Esophagus squamous epithelium (tissue), 5 donors: Measurements from ENCODE around the gene TMCC3. TPM values are rescaled to one million over a fixed set of nuclear protein-coding genes. Genes with fewer than 3 reads are reported as not detected.
"Not testable (repeated sequence)": the region's sequence is repeated elsewhere in the genome, so short reads cannot be mapped to it uniquely, and the experiment has no call there.

ENCODE experiments used
- DNase-seq: peaks from one replicate; lab custom pipeline; 2025; lab: John Stamatoyannopoulos, UW
- H3K27ac ChIP-seq, 4 donors: fragments of 200-600 bp; sonication (generic); one replicate each; pipeline ENCODE4 v1.5.1; 2016 to 2019; ENCODE audit warnings: mild to moderate bottlenecking in 1 of 4
- H3K27me3 ChIP-seq, 4 donors: fragments of 200-600 bp; sonication (generic); 1 replicate in 3 of 4; 2 replicates in 1 of 4; pipeline versions ENCODE4 v1.5.1 to v1.6.0; 2017 to 2021; ENCODE audit warnings: antibody characterized with exemption in 1 of 4
- H3K36me3 ChIP-seq, 3 donors: fragments of 200-600 bp; sonication (generic); one replicate each; pipeline ENCODE4 v1.5.1; 2016 to 2019
- H3K4me1 ChIP-seq, 3 donors: fragments of 200-600 bp; sonication (generic); one replicate each; pipeline ENCODE4 v1.5.1; 2017 to 2019
- H3K4me3 ChIP-seq, 4 donors: fragments of 200-600 bp; sonication (generic); 1 replicate in 3 of 4; 2 replicates in 1 of 4; pipeline ENCODE4 v1.5.1; 2016 to 2019; ENCODE audit warnings: mild to moderate bottlenecking in 2 of 4, moderate library complexity in 1 of 4
- H3K9me3 ChIP-seq, 3 donors: fragments of 200-600 bp; sonication (generic); one replicate each; pipeline ENCODE4 v1.5.1; 2016 to 2019
- CTCF ChIP-seq, 6 experiments: fragments of 450-650 bp in 4 of 6; fragments of 200-600 bp in 2 of 6; sonication (generic) in 2 of 6; IDR thresholded peaks; one replicate each; pipeline ENCODE4 v1.5.1; 2016 to 2019; ENCODE audit warnings: antibody characterized with exemption in 6 of 6, mild to moderate bottlenecking in 4 of 6, moderate library complexity in 4 of 6
- POLR2A ChIP-seq, 4 donors: fragments of 450-650 bp; IDR thresholded peaks; one replicate each; pipeline ENCODE4 v1.6.1; 2017; ENCODE audit warnings: antibody characterized with exemption in 4 of 4, mild to moderate bottlenecking in 4 of 4, moderate library complexity in 3 of 4
- WGBS, 2 donors: methylation state at CpG; one replicate each; pipeline ENCODE4 v1.1.5; 2018; 5-methylcytosine and 5-hydroxymethylcytosine counted together
- intact Hi-C: fragments of 100-400 bp; cut with DNase I; formaldehyde crosslinking; loops from one replicate; pipeline ENCODE4 v1.15.0; 2022
- total RNA-seq, 4 donors: library from RNA; depleted of rRNA; stranded (reverse); fragments of >200 nt; gene quantifications; one replicate each; pipeline ENCODE4 v1.1.0, GENCODE V29; 2016
- donor health status: DM: yes; HTN: yes; CAD: no.

The TMCC3 gene
- total RNA-seq: 10 to 100 TPM in 2 of 4 donors, 1 to 10 TPM in 2; 6.8 to 14.2 (median 10.5) TPM

GRCh38 chr12:94650143-94651056 lies at the start of gene TMCC3:
TSS of gene TMCC3 (minus strand) at chr12:94650557. CDS start at chr12:94650430, 127 bp downstream.
- Histone ChIP-seq H3K4me1 (peaks cover 6 to 31% (median 8%) of the 10 kb centered on the region in 3 donors), H3K9me3 (no peaks in the 10 kb centered on the region), H3K27me3 (no peaks in the 10 kb centered on the region), H3K4me3 (peak within 1 kb of the TSS; percentile 67 to 94 (median 79)), H3K36me3 (no peaks in the 10 kb centered on the region), H3K27ac (peak within 1 kb of the TSS; percentile 81 to 88 (median 84))
- DNase-seq: no peak
- WGBS, 2 donors: 19 to 31% methylated on average over 2 to 4 of the region's 82 CpGs
- TF ChIP-seq POLR2A (IDR thresholded peaks at IDR 0.05) (peak in 2 of 4 donors; percentile 61 to 79), CTCF (IDR thresholded peaks at IDR 0.05) (no peak)
- intact Hi-C loops: no loop called here

GRCh38 chr12:94699801-94700200 lies 49.4 kb upstream of the TMCC3 start:
- DNase-seq: no peak
- Histone ChIP-seq H3K27ac (peak overlapping the region in 3 of 4 donors; percentile 39 to 49 (median 43)), H3K9me3 (no peaks in the 10 kb centered on the region), H3K36me3 (no peaks in the 10 kb centered on the region), H3K4me3 (no peak overlapping the region), H3K27me3 (no peaks in the 10 kb centered on the region), H3K4me1 (peaks cover 6 to 24% (median 10%) of the 10 kb centered on the region in 3 donors)
- intact Hi-C loops: no loop called here
- 22 to 33% methylated on average over 1 of the region's 1 CpG for WGBS, 2 donors
- TF ChIP-seq CTCF (IDR thresholded peaks at IDR 0.05) (no peak), POLR2A (IDR thresholded peaks at IDR 0.05) (no peak)

- TF ChIP-seq POLR2A (IDR thresholded peaks at IDR 0.05) (no peak), CTCF (IDR thresholded peaks at IDR 0.05) (no peak)
- Histone ChIP-seq H3K4me1 (peaks cover 0 to 12% (median 0%) of the 10 kb centered on the region in 3 donors), H3K27ac (peak overlapping the region in 1 of 4 donors; percentile 43), H3K27me3 (no peaks in the 10 kb centered on the region), H3K9me3 (no peaks in the 10 kb centered on the region), H3K36me3 (no peaks in the 10 kb centered on the region), H3K4me3 (no peak overlapping the region)
- intact Hi-C loops: no loop called here
- WGBS, 2 donors: 68 to 89% methylated on average over 3 of the region's 3 CpGs
- DNase-seq: no peak
These were observed 48.2 kb upstream of the TMCC3 start for GRCh38 chr12:94698578-94698977.

DNA sequence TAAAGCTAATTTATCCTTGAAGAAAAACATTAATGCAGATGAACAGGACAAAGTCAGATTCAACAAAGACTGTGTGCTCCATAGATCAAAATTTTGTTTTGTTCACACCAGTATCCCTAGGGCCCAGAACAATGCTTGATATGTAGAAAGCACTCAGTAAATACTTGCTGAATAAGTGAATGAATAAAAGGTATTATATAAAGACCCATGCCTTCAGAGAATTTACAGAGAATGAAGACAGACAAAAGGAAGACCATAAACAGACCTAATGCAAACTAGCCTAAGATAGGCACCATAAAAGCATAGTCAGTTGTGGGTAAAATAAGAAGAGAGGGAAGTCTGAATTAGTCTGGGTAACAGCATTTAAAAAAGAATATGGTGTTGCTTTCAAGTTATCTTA lies 47.3 kb upstream of the TMCC3 start:
- no peak overlapping the region for H3K27ac ChIP-seq
- intact Hi-C loops: no loop called here
- no peak overlapping the region for H3K4me3 ChIP-seq
- no peak for DNase-seq
- TF ChIP-seq POLR2A (IDR thresholded peaks at IDR 0.05) (no peak), CTCF (IDR thresholded peaks at IDR 0.05) (no peak)
- peaks cover 0 to 12% (median 0%) of the 10 kb centered on the region in 3 donors for H3K4me1 ChIP-seq
- H3K36me3 ChIP-seq: no peaks in the 10 kb centered on the region
- H3K27me3 ChIP-seq: no peaks in the 10 kb centered on the region
- H3K9me3 ChIP-seq: no peaks in the 10 kb centered on the region

DNA sequence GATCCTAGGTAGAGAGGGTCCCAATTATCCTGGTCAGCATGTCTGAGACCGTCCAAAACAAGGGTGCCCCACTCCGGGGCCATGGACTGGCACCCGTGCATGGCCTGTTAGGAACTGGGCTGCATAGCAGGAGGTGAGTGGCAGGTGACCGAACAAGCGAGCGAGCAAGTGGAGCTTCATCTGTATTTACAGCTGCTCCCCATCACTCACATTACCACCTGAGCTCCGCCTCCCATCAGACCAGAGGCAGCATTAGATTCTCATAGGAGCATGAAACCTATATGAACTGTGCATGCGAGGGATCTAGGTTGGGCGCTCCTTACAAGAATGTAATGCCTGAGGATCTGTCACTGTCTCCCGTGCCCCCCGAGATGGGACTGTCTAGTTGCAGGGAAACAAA lies 44.4 kb upstream of the TMCC3 start:
- TF ChIP-seq CTCF (IDR thresholded peaks at IDR 0.05) (no peak), POLR2A (IDR thresholded peaks at IDR 0.05) (no peak)
- Histone ChIP-seq H3K36me3 (no peaks in the 10 kb centered on the region), H3K27ac (no peak overlapping the region), H3K4me3 (no peak overlapping the region), H3K9me3 (no peaks in the 10 kb centered on the region), H3K4me1 (peaks cover 10 to 21% (median 10%) of the 10 kb centered on the region in 3 donors), H3K27me3 (no peaks in the 10 kb centered on the region)
- no peak for DNase-seq
- 97 to 98% methylated on average over 9 to 11 of the region's 11 CpGs for WGBS, 2 donors
- intact Hi-C loops: no loop called here

- H3K27ac ChIP-seq, H3K9me3 ChIP-seq, H3K36me3 ChIP-seq, H3K27me3 ChIP-seq, DNase-seq, H3K4me3 ChIP-seq, intact Hi-C loops: not testable (repeated sequence)
- H3K4me1 ChIP-seq: peaks cover 10 to 31% (median 20%) of the 10 kb centered on the region in 3 donors
- 88 to 89% methylated on average over 7 of the region's 7 CpGs for WGBS, 2 donors
These were observed 42.5 kb upstream of the TMCC3 start for GRCh38 chr12:94692826-94693225.
